Measurements from ENCODE around the gene P4HB.

GRCh38 chr17:81906476-81907218 is 46.3 kb upstream of the P4HB start:
- TF ChIP-seq POLR2A (IDR thresholded peaks at IDR 0.05) (no peak), CTCF (IDR thresholded peaks at IDR 0.05) (no peak)
